GM04503 (cell line): ENCODE results near the gene DNAJB1.

Experiments
- DNase-seq: peaks from one replicate; pipeline ENCODE4 v3.0.0-alpha.2; 2012; ENCODE audit warnings: low read depth

The DNAJB1 gene

GRCh38 chr19:14496029-14496833 lies 22.0 kb downstream of the DNAJB1 start, which contains the start of gene GIPC1:
Gene GIPC1 (minus strand): TSS chr19:14496127. CDS start chr19:14482976, 13,151 bp downstream.
- peak; percentile 89 for DNase-seq

GRCh38 chr19:14495672-14496028 lies 22.5 kb downstream of the DNAJB1 start:
- no peak for DNase-seq

- no peak for DNase-seq
These were observed 23.1 kb downstream of the DNAJB1 start for GRCh38 chr19:14494910-14495671.

GRCh38 chr19:14494411-14494810 lies 23.8 kb downstream of the DNAJB1 start:
- no peak for DNase-seq

- no peak for DNase-seq
These were observed 25.4 kb downstream of the DNAJB1 start for GRCh38 chr19:14492756-14493337.

- no peak for DNase-seq
These were observed 30.6 kb downstream of the DNAJB1 start for GRCh38 chr19:14487370-14488125.

GRCh38 chr19:14482172-14482941 lies 35.8 kb downstream of the DNAJB1 start:
- no peak for DNase-seq

GRCh38 chr19:14480700-14481079 lies 37.5 kb downstream of the DNAJB1 start:
- no peak for DNase-seq

GRCh38 chr19:14479975-14480699 lies 38.1 kb downstream of the DNAJB1 start:
- DNase-seq = no peak

GRCh38 chr19:14479309-14479974 lies 38.8 kb downstream of the DNAJB1 start:
- no peak for DNase-seq

- no peak for DNase-seq
These were observed 40.1 kb downstream of the DNAJB1 start for GRCh38 chr19:14478113-14478545.

- DNase-seq = no peak
These were observed 40.6 kb downstream of the DNAJB1 start for GRCh38 chr19:14477418-14478112.

- peak; percentile 42 for DNase-seq
These were observed 41.4 kb downstream of the DNAJB1 start for GRCh38 chr19:14476673-14477401.

GRCh38 chr19:14476327-14476672 lies 41.9 kb downstream of the DNAJB1 start:
- DNase-seq = no peak

- no peak for DNase-seq
These were observed 42.7 kb downstream of the DNAJB1 start, which contains the start of gene PTGER1 for GRCh38 chr19:14475251-14476073. Gene PTGER1 (minus strand): TSS chr19:14475354. CDS start chr19:14474320, 1,034 bp downstream.

- DNase-seq = no peak
These were observed 43.4 kb downstream of the DNAJB1 start for GRCh38 chr19:14474827-14475226.

GRCh38 chr19:14473978-14474578 lies 44.1 kb downstream of the DNAJB1 start:
- DNase-seq = no peak
